ENCODE measurements around the gene ATP10B.

The ATP10B gene

DNA sequence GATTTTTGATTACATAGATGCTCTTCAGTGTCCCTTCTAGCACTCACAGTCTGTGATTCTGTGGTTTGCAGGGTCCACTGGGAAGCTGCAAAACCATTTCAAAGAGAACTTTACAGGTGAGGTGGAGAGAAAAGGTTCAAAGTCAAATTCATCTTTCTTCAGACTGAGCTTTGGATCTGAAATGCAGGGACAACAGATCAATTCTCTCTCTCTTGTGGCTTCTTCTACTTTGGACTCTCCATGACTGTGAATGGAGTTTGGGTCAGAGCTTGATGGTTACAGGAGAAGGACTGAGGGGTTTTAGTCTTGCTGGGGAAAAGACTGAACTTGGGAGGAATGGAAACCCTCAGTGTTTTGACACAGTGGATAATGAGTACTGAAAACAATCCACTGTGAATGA lies 338.5 kb downstream of the ATP10B start:
- no peak overlapping the region for H2AFZ ChIP-seq (ENCODE audit: low read depth, low read length)

More for the DNA sequence above, 338.5 kb downstream of the ATP10B start:
- Histone ChIP-seq H3K9ac (ENCODE audit: low read depth, low read length) (no peak overlapping the region), H3K27ac (ENCODE audit: low read length) (no peak overlapping the region), H4K20me1 (ENCODE audit: insufficient read depth, low read length) (no peaks in the 10 kb centered on the region), H3K27me3 (ENCODE audit: insufficient read depth, low read length, poor library complexity) (no peaks in the 10 kb centered on the region), H3K4me3 (ENCODE audit: low read depth in 1 of 2, low read length in 2 of 2) (no peak overlapping the region), H3K79me2 (ENCODE audit: insufficient read depth, low read length) (no peaks in the 10 kb centered on the region), H3K9me3 (ENCODE audit: insufficient read depth, low read length, severe bottlenecking) (no peaks in the 10 kb centered on the region), H3K4me1 (ENCODE audit: insufficient read depth, low read length) (peaks cover 13% of the 10 kb centered on the region), H3K4me2 (ENCODE audit: insufficient read depth, low read length) (no peak overlapping the region), H3K36me3 (ENCODE audit: insufficient read depth, low read length) (no peaks in the 10 kb centered on the region)
- DNase-seq (no peak), ATAC-seq (ENCODE audit: insufficient read depth, low read depth) (no peak)
- TF ChIP-seq CTCF (IDR thresholded peaks at IDR 0.05; ENCODE audit: borderline replicate concordance, extremely low read depth, low read length, poor library complexity, severe bottlenecking), result no peak
- TF ChIP-seq EZH2 (IDR thresholded peaks at IDR 0.05; ENCODE audit: borderline replicate concordance, low read depth, low read length, severe bottlenecking), result no peak

Data from DND-41 (cell line).